ENCODE measurements around the gene SLC49A3.

DNA sequence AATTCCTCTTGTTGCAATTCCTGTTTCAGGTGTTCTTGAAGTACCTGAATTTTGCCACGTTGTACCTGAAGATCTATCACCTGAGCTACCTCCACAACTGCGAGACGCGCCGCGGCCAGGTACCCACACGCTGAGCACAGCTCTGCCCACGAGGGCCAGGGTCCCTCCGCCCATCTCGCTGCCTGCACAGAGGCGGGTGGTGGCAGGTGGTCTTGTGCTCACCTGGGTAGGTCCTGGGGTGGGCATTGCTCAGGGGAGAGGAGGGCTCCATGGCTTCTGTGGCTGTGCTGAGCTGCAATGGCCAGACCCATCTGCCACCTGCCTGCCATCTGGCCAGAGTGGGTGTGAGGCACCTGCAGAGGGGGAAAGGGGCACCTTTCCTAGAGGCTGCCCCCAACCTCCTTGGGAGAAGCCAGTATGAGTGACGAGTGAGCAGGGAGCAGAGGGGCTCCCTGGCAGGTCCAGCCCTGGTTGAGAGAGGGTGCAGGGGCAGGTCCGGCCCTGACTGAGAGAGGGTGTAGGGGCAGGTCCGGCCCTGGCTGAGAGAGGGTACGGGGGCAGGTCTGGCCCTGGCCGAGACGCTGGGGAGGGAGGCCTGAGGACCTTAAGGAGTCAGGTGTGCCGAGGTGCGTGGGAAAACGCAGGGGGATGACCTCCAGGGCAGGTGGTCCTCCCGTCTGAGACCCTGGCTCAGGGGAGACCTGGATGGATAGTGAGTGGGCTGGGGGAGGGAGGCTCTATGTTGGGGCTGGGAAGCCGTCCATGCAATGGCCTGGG is 52.9 kb downstream of the SLC49A3 start:
- TF ChIP-seq, protein P1, sequence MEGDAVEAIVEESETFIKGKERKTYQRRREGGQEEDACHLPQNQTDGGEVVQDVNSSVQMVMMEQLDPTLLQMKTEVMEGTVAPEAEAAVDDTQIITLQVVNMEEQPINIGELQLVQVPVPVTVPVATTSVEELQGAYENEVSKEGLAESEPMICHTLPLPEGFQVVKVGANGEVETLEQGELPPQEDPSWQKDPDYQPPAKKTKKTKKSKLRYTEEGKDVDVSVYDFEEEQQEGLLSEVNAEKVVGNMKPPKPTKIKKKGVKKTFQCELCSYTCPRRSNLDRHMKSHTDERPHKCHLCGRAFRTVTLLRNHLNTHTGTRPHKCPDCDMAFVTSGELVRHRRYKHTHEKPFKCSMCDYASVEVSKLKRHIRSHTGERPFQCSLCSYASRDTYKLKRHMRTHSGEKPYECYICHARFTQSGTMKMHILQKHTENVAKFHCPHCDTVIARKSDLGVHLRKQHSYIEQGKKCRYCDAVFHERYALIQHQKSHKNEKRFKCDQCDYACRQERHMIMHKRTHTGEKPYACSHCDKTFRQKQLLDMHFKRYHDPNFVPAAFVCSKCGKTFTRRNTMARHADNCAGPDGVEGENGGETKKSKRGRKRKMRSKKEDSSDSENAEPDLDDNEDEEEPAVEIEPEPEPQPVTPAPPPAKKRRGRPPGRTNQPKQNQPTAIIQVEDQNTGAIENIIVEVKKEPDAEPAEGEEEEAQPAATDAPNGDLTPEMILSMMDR (conservative IDR thresholded peaks at IDR 0.05; ENCODE audit: low read depth, low read length), result no peak
- no peak for TF ChIP-seq EZH2 (IDR thresholded peaks at IDR 0.05; ENCODE audit: borderline replicate concordance, low read depth, low read length, poor library complexity, severe bottlenecking)

All from A673 (cell line).